Pons (tissue), 1 donor: Measurements from ENCODE around the gene GLTPD2.

Experiments
- DNase-seq: peaks from one replicate; pipeline ENCODE4 v3.0.0-alpha.2; 2016; ENCODE audit warnings: low spot score

Gene GLTPD2

DNA sequence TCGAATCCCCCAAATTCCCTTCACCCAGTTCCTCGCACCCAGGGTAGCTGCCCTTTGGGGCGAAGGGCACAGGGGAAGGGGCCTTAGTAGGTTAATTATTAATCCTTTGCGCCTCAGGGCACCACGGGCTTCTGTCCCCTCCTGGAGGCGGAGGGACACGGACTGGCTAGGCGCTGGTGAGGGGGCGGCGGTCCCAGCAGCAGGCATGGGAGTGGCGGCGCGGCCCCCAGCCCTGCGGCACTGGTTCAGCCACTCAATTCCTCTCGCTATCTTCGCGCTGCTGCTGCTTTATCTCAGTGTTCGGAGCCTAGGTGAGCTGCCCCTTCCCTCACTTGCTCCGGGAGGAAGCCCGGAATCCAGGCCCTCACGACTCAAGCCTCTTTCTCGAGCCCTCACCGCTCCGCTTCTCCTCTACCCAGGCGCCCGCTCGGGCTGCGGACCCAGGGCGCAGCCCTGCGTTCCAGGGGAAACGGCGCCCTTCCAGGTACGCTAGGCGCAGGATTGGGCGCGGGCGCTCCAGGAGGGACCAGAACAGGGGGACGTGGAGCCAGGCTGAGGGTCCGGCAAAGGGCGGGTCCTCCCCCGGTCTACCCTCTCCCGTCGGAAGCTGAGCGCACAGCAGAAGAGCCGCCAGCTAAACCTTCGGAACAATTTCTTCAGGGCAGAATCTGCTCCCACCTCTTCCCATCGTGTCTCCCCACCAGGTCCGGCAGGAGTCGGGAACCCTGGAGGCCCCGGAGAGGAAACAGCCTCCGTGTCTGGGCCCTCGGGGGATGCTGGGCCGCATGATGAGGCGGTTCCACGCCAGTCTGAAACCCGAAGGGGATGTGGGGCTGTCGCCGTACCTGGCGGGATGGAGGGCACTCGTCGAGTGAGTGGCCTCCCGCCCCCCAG is at the start of gene GLTPD2:
TSS of gene GLTPD2 (plus strand) at position 158 of the 894 bp plus-strand sequence. CDS start at position 206, 48 bp downstream.
- DNase-seq, result no peak

- DNase-seq, result no peak
Measured at GRCh38 chr17:4739122-4740024, 49.4 kb upstream of the GLTPD2 start, which contains the start of the genes CXCL16 and ZMYND15. Gene CXCL16 (minus strand): TSS chr17:4739928. CDS start chr17:4739339, 589 bp downstream. Gene ZMYND15 (plus strand): TSS chr17:4739833. CDS start chr17:4740549, 716 bp downstream.

DNA sequence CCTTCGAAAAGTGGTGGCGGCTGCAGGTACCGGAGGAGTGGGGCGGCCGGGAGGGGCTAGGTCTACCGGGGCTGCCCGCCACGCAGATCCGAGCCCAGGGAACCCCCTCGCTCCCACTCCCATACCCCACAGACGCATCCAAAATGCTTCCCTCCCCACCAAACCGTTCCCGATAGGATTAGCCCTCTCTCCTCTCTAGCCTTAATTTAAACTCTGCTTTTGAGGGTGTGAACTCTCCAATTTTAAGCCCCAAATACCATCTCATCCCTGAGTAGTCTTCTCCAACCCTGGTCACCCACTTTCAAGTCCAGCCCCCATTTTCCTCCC is 48.8 kb upstream of the GLTPD2 start:
- no peak for DNase-seq

GRCh38 chr17:4740584-4740983 is 48.2 kb upstream of the GLTPD2 start:
- DNase-seq, result no peak

GRCh38 chr17:4741544-4741943 is 47.2 kb upstream of the GLTPD2 start:
- no peak for DNase-seq

- DNase-seq, result no peak
Measured at GRCh38 chr17:4742133-4742532, 46.6 kb upstream of the GLTPD2 start.

GRCh38 chr17:4742629-4743028 is 46.1 kb upstream of the GLTPD2 start:
- no peak for DNase-seq

DNA sequence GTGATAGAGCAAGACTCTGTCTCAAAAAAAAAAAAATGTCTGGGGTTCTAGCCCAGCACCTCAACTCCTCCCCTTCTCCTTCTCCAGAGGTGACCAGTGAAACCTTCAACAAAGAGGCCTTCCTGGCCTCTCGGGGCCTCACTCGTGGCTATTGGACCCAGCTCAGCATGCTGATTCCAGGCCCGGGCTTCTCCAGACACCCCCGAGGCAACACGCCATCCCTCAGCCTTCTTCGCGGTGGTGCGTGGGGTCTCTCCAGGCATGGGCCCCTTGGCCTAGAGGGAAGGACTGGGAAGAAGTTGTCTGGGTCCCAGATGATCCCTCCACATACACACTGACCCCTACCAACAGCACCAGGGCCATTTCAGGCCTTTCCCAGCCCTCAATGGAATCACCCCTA is 45.5 kb upstream of the GLTPD2 start:
- no peak for DNase-seq

DNA sequence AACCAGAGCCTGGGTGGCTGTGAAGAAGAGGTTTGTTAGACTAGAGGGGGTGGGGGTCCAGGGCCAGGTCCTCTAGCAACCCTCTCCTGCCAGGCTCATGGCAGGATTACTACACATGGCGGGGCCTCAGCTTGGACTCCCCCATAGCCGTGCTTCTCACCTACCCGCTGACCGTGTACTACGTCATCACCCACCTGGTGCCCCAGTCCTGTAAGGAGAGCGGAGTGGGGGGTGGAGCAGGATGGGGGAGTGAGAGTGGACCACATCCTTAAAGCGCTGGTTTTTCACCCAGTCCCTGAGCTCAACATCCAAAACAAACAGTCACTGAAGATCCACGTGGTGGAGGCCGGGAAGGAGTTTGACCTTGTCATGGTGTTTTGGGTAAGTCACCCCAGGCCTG is 44.9 kb upstream of the GLTPD2 start:
- DNase-seq, result no peak

DNA sequence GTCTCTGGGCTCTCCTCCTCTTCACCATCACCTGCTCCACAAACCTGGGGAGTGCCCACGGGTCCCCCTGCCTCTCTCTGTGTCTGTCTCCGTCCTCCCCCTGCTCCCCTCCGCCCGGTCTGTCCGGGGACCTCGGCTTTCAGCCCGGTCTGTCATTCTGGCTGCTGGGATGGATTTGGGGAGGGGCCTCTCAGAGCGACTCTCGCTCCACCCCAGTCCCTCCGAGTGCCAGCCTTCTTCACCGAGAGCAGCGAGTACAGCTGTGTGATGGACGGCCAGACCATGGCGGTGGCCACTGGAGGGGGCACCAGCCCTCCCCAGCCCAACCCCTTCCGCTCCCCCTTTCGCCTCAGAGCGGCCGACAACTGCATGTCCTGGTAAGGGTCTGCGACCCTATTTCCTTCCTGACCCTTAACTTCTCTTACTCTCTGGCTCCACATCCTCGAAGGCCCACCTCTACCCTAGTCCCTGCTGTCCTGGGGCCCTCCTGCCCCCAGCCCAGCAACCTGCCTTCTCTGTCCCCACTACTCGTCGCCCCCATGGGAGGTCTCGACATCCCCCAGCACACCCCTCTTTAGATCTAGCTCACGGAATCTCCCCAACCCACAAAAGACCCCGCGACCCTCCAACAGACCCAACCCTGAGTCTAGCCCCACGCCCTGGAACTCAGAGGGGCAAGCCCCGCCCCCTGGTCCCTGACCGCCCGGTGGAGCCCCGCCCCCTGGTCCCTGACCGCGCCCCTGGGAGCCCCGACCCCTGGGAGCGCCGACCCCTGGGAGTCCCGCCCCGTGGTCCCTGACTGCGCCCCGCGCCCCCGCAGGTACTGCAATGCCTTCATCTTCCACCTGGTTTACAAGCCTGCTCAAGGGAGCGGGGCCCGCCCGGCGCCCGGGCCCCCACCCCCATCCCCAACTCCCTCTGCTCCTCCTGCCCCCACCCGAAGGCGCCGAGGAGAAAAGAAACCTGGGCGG is 43.5 kb upstream of the GLTPD2 start:
- no peak for DNase-seq

GRCh38 chr17:4747847-4748246 is 40.9 kb upstream of the GLTPD2 start:
- peak; percentile 75 for DNase-seq

- DNase-seq, result no peak
Measured at GRCh38 chr17:4748686-4749085, 40.1 kb upstream of the GLTPD2 start.

DNA sequence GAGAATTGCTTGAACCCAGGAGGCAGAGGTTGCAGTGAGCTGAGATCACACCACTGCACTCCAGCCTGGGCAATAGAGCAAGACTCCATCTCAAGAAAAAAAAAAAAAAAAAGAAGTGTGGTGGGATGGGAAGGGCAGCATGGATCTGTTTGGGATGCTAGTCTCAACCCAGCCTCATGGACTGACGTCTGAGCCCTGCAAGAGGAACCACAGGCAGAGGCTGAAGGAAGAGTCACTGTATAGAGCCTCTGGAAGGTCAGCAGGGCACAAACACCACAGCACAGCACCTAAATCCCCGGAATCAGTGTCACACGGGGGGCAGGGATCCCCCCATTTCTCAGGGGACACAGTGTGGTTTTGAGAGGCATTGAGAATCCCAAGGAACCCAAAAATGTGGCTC is 38.2 kb upstream of the GLTPD2 start:
- no peak for DNase-seq

DNA sequence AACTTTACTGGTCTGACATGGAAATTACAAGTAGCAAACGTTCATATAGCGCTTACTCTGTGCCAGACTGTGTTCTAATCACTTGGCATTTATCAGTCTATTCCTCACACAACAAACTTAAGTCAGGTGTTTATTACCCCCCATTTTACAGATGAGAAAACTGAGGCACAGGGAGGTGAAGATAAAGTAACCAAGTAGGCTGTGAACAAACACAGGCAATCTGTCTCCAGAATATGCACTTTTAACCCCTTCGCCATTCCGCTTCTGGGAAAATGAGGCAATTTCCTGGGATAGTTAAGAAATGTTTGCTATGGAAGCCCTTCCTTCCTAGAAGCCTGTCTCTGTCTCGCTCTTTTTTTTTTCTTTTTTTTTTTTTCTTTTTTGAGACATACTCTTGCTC is 36.8 kb upstream of the GLTPD2 start:
- no peak for DNase-seq

GRCh38 chr17:4753392-4753791 is 35.4 kb upstream of the GLTPD2 start:
- DNase-seq, result no peak

DNA sequence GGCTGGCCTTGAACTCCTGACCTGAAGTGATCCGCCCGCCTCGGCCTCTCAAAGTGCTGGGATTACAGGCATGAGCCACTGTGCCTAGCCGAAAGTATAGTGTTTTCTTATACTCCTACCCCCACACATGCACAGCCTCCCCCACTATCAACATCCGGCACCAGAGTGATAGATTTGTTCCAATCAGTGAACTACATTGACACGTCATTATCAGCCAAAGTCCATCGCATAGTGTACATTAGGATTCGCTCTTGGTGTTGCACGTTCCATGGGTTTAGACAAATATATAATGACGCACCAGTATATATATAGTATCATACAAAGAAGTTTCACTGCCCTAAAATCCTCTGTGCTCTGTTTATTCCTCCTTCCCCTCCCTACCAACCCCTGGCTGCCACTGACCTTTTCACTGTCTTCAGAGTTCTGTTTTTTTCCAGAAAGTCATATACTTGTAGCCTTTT is 29.0 kb upstream of the GLTPD2 start:
- DNase-seq, result peak; percentile 55

DNA sequence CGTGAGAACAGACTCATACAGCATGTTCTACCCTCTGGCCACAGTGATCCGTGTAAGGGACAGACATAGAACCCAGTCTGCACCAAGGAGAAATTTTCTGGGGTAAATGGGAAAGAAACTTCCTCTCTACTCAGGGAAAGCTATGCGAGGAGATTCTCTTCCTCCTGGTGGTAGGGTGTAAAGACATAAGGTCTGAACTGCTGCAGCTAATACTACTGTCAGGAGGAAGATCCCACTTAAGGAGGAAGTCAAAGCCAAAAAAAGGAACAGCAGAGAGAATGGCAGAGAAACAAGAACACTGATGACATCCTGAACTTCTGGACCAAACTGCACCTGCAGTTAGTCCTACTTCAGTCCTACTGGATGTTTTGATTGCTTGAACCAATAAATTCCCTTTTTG is 24.2 kb upstream of the GLTPD2 start:
- DNase-seq, result peak; percentile 84

DNA sequence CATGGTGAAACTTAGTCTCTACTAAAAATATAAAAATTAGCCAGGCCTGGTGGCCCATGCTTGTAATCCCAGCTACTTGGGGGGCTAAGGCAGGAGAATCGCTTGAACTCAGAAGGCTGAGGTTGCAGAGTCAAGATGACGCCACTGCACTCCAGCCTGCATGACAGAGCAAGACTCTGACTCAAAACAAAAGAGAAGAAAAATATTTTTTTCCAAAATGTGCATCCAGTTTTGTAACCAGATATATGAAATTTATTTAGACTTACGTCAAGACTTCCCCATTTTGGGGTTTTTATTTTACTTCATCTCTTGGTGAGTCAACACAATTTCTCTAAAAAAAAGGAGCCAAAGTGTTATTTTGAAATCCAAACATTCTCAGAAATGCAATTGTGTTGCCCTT is 22.6 kb upstream of the GLTPD2 start:
- no peak for DNase-seq

- DNase-seq, result no peak
Measured at GRCh38 chr17:4766723-4767122, 22.0 kb upstream of the GLTPD2 start.

DNA sequence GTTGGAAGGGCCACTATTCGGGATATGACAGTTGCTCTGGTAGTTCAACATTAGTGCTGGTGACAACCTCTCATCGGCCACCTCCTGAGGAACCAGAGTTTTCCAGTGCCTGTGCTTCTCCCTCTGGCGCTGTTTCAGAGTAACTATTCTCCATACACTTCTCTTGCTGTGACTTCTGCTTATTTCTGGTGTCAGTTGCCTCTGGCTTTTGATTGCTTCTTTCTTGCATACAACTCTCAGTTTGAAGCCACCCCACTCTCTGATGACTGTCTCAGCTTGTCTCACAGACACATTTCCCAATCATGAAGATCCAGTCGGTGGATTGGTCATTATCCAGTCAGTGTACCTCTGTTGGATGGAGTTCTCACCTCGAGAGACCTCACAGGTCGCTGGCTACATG is 20.5 kb upstream of the GLTPD2 start:
- DNase-seq, result peak; percentile 31

DNA sequence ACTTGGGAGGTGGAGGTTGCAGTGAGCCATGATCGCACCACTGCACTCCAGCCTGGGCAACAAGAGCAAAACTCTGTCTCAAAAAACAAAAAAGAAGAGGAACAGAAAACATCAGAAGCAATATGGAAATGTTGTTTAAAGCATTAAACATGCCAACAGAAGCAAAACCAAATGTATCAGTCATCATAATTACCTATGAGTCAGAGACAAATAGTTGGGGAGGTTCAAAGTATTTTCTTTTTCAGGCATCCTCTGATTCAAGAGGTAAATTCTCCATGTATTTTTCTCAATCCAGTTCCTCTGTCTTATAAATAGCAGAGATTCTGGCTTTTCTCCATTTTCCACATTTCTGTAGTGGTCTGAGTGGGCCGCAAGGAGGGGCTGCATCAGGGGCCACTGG is 19.1 kb upstream of the GLTPD2 start:
- DNase-seq, result no peak
